ENCODE measurements around the gene NTS.
A peak's percentile ranks its signal among the peaks of the same experiment; 100 is the strongest.

NTS gene

GRCh38 chr12:85920324-85920947 lies 46.3 kb downstream of the NTS start:
- no peak for DNase-seq (ENCODE audit: low read depth)

GRCh38 chr12:85923767-85924331 lies 49.8 kb downstream of the NTS start:
- DNase-seq (ENCODE audit: low read depth), result no peak
- TF ChIP-seq CTCF (IDR thresholded peaks at IDR 0.05; ENCODE audit: low read depth, low read length, missing control alignments), result peak; percentile 41
- no peak overlapping the region for H3K4me3 ChIP-seq (ENCODE audit: low read depth, low read length)

More at GRCh38 chr12:85920324-85920947, 46.3 kb downstream of the NTS start:
- peak; percentile 44 for TF ChIP-seq CTCF (IDR thresholded peaks at IDR 0.05; ENCODE audit: low read depth, low read length, missing control alignments)
- H3K4me3 ChIP-seq (ENCODE audit: low read depth, low read length), result no peak overlapping the region

GRCh38 chr12:85927166-85927565 lies 53.1 kb downstream of the NTS start:
- TF ChIP-seq CTCF (IDR thresholded peaks at IDR 0.05; ENCODE audit: low read depth, low read length, missing control alignments), result no peak
- no peak for DNase-seq (ENCODE audit: low read depth)
- H3K4me3 ChIP-seq (ENCODE audit: low read depth, low read length), result no peak overlapping the region

All from GM12864 (cell line).